ENCODE results near the gene TMEM150C.

The TMEM150C gene

DNA sequence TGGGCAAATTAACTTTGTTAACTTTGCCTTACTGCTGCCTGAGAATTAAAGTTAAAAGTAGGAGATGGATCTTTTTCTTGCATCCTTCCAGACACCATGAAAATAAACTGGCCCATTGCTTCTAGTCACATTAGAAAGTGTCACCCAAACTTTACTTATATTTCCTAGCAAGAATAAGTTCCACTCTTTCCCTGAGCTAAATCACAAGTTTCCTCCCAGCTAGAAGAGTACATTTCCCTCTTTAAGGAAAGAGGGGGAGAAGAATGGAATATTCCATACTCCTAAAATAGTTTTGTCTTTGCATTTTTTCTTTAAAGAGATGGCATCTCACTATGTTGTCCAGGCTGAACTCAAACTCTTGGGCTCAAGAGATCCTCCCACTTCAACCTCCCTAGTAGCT, 53.8 kb downstream of the TMEM150C start:
- ChIA-PET POLR2A (no interaction called here), CTCF (no interaction called here)
- Histone ChIP-seq H3K4me3 (ENCODE audit: control insufficient read depth in 1 of 7, extremely low read depth in 1 of 7, insufficient read depth in 4 of 7, low read depth in 2 of 7, low read length in 6 of 7) (no peak overlapping the region), H3K27ac (ENCODE audit: insufficient read depth in 1 of 2, low read depth in 1 of 2, low read length in 2 of 2, poor library complexity in 1 of 2, severe bottlenecking in 2 of 2) (no peak overlapping the region), H3K36me3 (ENCODE audit: control insufficient read depth in 4 of 4, insufficient read depth in 4 of 4, low read length in 3 of 4) (no peaks in the 10 kb centered on the region), H3K9me3 (ENCODE audit: control extremely low read depth in 1 of 5, control insufficient read depth in 4 of 5, insufficient read depth in 2 of 5, low read depth in 1 of 5, low read length in 4 of 5) (peaks cover 0 to 5% (median 0%) of the 10 kb centered on the region in 5 experiments), H3K4me1 (ENCODE audit: control extremely low read depth in 1 of 4, control insufficient read depth in 4 of 4, insufficient read depth in 4 of 4, low read length in 3 of 4) (peaks cover 0 to 3% (median 0%) of the 10 kb centered on the region in 4 experiments), H3K27me3 (replicated peaks in 2 of 5; ENCODE audit: control insufficient read depth in 4 of 5, insufficient read depth in 5 of 5, low read length in 4 of 5) (no peaks in the 10 kb centered on the region)
- DNase-seq = no peak

- H3K4me3 ChIP-seq (ENCODE audit: control insufficient read depth in 1 of 7, extremely low read depth in 1 of 7, insufficient read depth in 4 of 7, low read depth in 2 of 7, low read length in 6 of 7) = no peak overlapping the region
- 100% methylated on average over 1 of the region's 2 CpGs for WGBS (ENCODE audit: insufficient coverage)
- CTCF ChIA-PET = no interaction called here
- POLR2A ChIA-PET = no interaction called here
- no peak for DNase-seq
- H3K4me1 ChIP-seq (ENCODE audit: control extremely low read depth in 1 of 4, control insufficient read depth in 4 of 4, insufficient read depth in 4 of 4, low read length in 3 of 4) = no peaks in the 10 kb centered on the region
- H3K27ac ChIP-seq (ENCODE audit: insufficient read depth in 1 of 2, low read depth in 1 of 2, low read length in 2 of 2, poor library complexity in 1 of 2, severe bottlenecking in 2 of 2) = no peak overlapping the region
- H3K9me3 ChIP-seq (ENCODE audit: control extremely low read depth in 1 of 5, control insufficient read depth in 4 of 5, insufficient read depth in 2 of 5, low read depth in 1 of 5, low read length in 4 of 5) = no peaks in the 10 kb centered on the region
- no peaks in the 10 kb centered on the region for H3K27me3 ChIP-seq (replicated peaks in 2 of 5; ENCODE audit: control insufficient read depth in 4 of 5, insufficient read depth in 5 of 5, low read length in 4 of 5)
- H3K36me3 ChIP-seq (ENCODE audit: control insufficient read depth in 4 of 4, insufficient read depth in 4 of 4, low read length in 3 of 4) = peaks cover 0 to 3% (median 0%) of the 10 kb centered on the region in 4 experiments
These were observed 60.7 kb downstream of the TMEM150C start for GRCh38 chr4:82501154-82501442.

GRCh38 chr4:82500435-82501153, 61.2 kb downstream of the TMEM150C start:
- 94% methylated on average over 5 of the region's 5 CpGs for WGBS (ENCODE audit: insufficient coverage)
- no peaks in the 10 kb centered on the region for H3K9me3 ChIP-seq (ENCODE audit: control extremely low read depth in 1 of 5, control insufficient read depth in 4 of 5, insufficient read depth in 2 of 5, low read depth in 1 of 5, low read length in 4 of 5)
- H3K27me3 ChIP-seq (replicated peaks in 2 of 5; ENCODE audit: control insufficient read depth in 4 of 5, insufficient read depth in 5 of 5, low read length in 4 of 5) = no peaks in the 10 kb centered on the region
- POLR2A ChIA-PET = no interaction called here
- DNase-seq = no peak
- CTCF ChIA-PET = no interaction called here
- H3K36me3 ChIP-seq (ENCODE audit: control insufficient read depth in 4 of 4, insufficient read depth in 4 of 4, low read length in 3 of 4) = peaks cover 0 to 5% (median 2%) of the 10 kb centered on the region in 4 experiments
- no peaks in the 10 kb centered on the region for H3K4me1 ChIP-seq (ENCODE audit: control extremely low read depth in 1 of 4, control insufficient read depth in 4 of 4, insufficient read depth in 4 of 4, low read length in 3 of 4)
- no peak overlapping the region for H3K27ac ChIP-seq (ENCODE audit: insufficient read depth in 1 of 2, low read depth in 1 of 2, low read length in 2 of 2, poor library complexity in 1 of 2, severe bottlenecking in 2 of 2)
- no peak overlapping the region for H3K4me3 ChIP-seq (ENCODE audit: control insufficient read depth in 1 of 7, extremely low read depth in 1 of 7, insufficient read depth in 4 of 7, low read depth in 2 of 7, low read length in 6 of 7)

GRCh38 chr4:82499738-82500434, 61.9 kb downstream of the TMEM150C start:
- Histone ChIP-seq H3K36me3 (ENCODE audit: control insufficient read depth in 4 of 4, insufficient read depth in 4 of 4, low read length in 3 of 4) (peaks cover 0 to 7% (median 2%) of the 10 kb centered on the region in 4 experiments), H3K4me1 (ENCODE audit: control extremely low read depth in 1 of 4, control insufficient read depth in 4 of 4, insufficient read depth in 4 of 4, low read length in 3 of 4) (no peaks in the 10 kb centered on the region), H3K9me3 (ENCODE audit: control extremely low read depth in 1 of 5, control insufficient read depth in 4 of 5, insufficient read depth in 2 of 5, low read depth in 1 of 5, low read length in 4 of 5) (no peaks in the 10 kb centered on the region), H3K4me3 (ENCODE audit: control insufficient read depth in 1 of 7, extremely low read depth in 1 of 7, insufficient read depth in 4 of 7, low read depth in 2 of 7, low read length in 6 of 7) (no peak overlapping the region), H3K27me3 (replicated peaks in 2 of 5; ENCODE audit: control insufficient read depth in 4 of 5, insufficient read depth in 5 of 5, low read length in 4 of 5) (no peaks in the 10 kb centered on the region), H3K27ac (ENCODE audit: insufficient read depth in 1 of 2, low read depth in 1 of 2, low read length in 2 of 2, poor library complexity in 1 of 2, severe bottlenecking in 2 of 2) (no peak overlapping the region)
- no peak for DNase-seq
- ChIA-PET POLR2A (no interaction called here), CTCF (no interaction called here)
- WGBS (ENCODE audit: insufficient coverage) = 100% methylated on average over 3 of the region's 6 CpGs

DNA sequence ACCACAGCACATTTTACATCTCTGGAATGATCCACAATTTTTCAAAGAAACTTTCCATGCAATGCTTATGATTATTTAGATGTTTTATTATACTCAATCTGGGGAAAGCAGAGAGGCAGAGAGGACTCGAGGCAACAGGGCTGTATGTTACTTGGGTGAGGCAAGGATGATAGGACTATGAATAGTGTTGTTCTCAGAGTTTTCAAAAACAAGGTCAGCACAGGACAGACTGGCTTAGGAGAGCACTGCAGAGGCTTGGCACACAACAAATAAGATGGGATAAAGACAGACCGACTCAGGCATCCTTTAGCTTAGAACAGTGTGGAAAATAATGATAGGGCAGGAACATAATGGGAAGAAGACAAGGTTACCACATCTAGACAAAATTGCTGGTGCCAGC, 65.4 kb downstream of the TMEM150C start:
- ChIA-PET POLR2A (no interaction called here), CTCF (interaction anchor here (1.3 kb wide), 1 partner anchor 12 kb away, joined by 4 read pairs; no protein-coding TSS in a partner anchor)
- H3K4me3 ChIP-seq (ENCODE audit: control insufficient read depth in 1 of 7, extremely low read depth in 1 of 7, insufficient read depth in 4 of 7, low read depth in 2 of 7, low read length in 6 of 7) = no peak overlapping the region
- WGBS (ENCODE audit: insufficient coverage) = 100% methylated on average over 2 of the region's 2 CpGs
- no peak for DNase-seq
- H3K27ac ChIP-seq (ENCODE audit: insufficient read depth in 1 of 2, low read depth in 1 of 2, low read length in 2 of 2, poor library complexity in 1 of 2, severe bottlenecking in 2 of 2) = no peak overlapping the region
- peaks cover 0 to 7% (median 0%) of the 10 kb centered on the region in 4 experiments for H3K36me3 ChIP-seq (ENCODE audit: control insufficient read depth in 4 of 4, insufficient read depth in 4 of 4, low read length in 3 of 4)
- no peaks in the 10 kb centered on the region for H3K9me3 ChIP-seq (ENCODE audit: control extremely low read depth in 1 of 5, control insufficient read depth in 4 of 5, insufficient read depth in 2 of 5, low read depth in 1 of 5, low read length in 4 of 5)
- H3K4me1 ChIP-seq (ENCODE audit: control extremely low read depth in 1 of 4, control insufficient read depth in 4 of 4, insufficient read depth in 4 of 4, low read length in 3 of 4) = peaks cover 0 to 8% (median 0%) of the 10 kb centered on the region in 4 experiments
- no peaks in the 10 kb centered on the region for H3K27me3 ChIP-seq (replicated peaks in 2 of 5; ENCODE audit: control insufficient read depth in 4 of 5, insufficient read depth in 5 of 5, low read length in 4 of 5)

DNA sequence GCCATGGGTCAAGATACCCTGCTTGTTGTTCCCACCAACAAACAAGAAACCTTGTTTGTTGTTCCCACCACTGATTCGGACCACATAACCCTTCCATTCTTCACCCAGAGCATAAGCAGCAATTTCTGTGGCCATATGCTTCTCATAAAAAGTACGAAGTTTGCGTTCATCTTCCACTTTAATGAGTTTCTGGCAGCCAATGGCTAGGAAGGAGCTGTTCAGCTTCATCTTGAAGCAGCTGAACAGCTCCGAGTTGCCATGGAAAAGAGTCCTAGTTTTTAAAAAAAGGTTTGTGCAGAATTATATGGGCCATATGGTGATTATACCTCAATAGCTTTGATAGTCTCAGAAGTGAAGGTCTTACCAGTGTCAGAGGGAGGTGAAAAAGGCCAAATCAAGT, 66.1 kb downstream of the TMEM150C start:
- 96% methylated on average over 4 of the region's 4 CpGs for WGBS (ENCODE audit: insufficient coverage)
- DNase-seq = no peak
- Histone ChIP-seq H3K4me3 (ENCODE audit: control insufficient read depth in 1 of 7, extremely low read depth in 1 of 7, insufficient read depth in 4 of 7, low read depth in 2 of 7, low read length in 6 of 7) (no peak overlapping the region), H3K4me1 (ENCODE audit: control extremely low read depth in 1 of 4, control insufficient read depth in 4 of 4, insufficient read depth in 4 of 4, low read length in 3 of 4) (peaks cover 0 to 8% (median 0%) of the 10 kb centered on the region in 4 experiments), H3K27ac (ENCODE audit: insufficient read depth in 1 of 2, low read depth in 1 of 2, low read length in 2 of 2, poor library complexity in 1 of 2, severe bottlenecking in 2 of 2) (no peak overlapping the region), H3K9me3 (ENCODE audit: control extremely low read depth in 1 of 5, control insufficient read depth in 4 of 5, insufficient read depth in 2 of 5, low read depth in 1 of 5, low read length in 4 of 5) (no peaks in the 10 kb centered on the region), H3K36me3 (ENCODE audit: control insufficient read depth in 4 of 4, insufficient read depth in 4 of 4, low read length in 3 of 4) (peaks cover 0 to 7% (median 0%) of the 10 kb centered on the region in 4 experiments), H3K27me3 (replicated peaks in 2 of 5; ENCODE audit: control insufficient read depth in 4 of 5, insufficient read depth in 5 of 5, low read length in 4 of 5) (no peaks in the 10 kb centered on the region)
- POLR2A ChIA-PET = no interaction called here
- CTCF ChIA-PET = interaction anchor here (1.3 kb wide), 2 partner anchors 10 to 11 kb away, joined by 3 to 4 read pairs; no protein-coding TSS in a partner anchor

GRCh38 chr4:82493721-82494425, 67.9 kb downstream of the TMEM150C start:
- Histone ChIP-seq H3K9me3 (ENCODE audit: control extremely low read depth in 1 of 5, control insufficient read depth in 4 of 5, insufficient read depth in 2 of 5, low read depth in 1 of 5, low read length in 4 of 5) (no peaks in the 10 kb centered on the region), H3K27me3 (replicated peaks in 2 of 5; ENCODE audit: control insufficient read depth in 4 of 5, insufficient read depth in 5 of 5, low read length in 4 of 5) (no peaks in the 10 kb centered on the region), H3K36me3 (ENCODE audit: control insufficient read depth in 4 of 4, insufficient read depth in 4 of 4, low read length in 3 of 4) (peaks cover 0 to 7% (median 0%) of the 10 kb centered on the region in 4 experiments), H3K4me1 (ENCODE audit: control extremely low read depth in 1 of 4, control insufficient read depth in 4 of 4, insufficient read depth in 4 of 4, low read length in 3 of 4) (peaks cover 0 to 8% (median 0%) of the 10 kb centered on the region in 4 experiments), H3K27ac (ENCODE audit: insufficient read depth in 1 of 2, low read depth in 1 of 2, low read length in 2 of 2, poor library complexity in 1 of 2, severe bottlenecking in 2 of 2) (no peak overlapping the region), H3K4me3 (ENCODE audit: control insufficient read depth in 1 of 7, extremely low read depth in 1 of 7, insufficient read depth in 4 of 7, low read depth in 2 of 7, low read length in 6 of 7) (no peak overlapping the region)
- POLR2A ChIA-PET = no interaction called here
- DNase-seq = no peak
- 86% methylated on average over 1 of the region's 2 CpGs for WGBS (ENCODE audit: insufficient coverage)
- CTCF ChIA-PET = interaction anchor here (1.3 kb wide), 1 partner anchor 16 kb away, joined by 3 read pairs; no protein-coding TSS in a partner anchor

Data from common myeloid progenitor, CD34-positive (primary cell).